GM18951 (cell line): Measurements from ENCODE around the gene PDE3B.

Experiments
- POLR2A ChIP-seq: IDR thresholded peaks from 4 replicates; pipeline ENCODE4 v1.6.1; 2011; ENCODE audit warnings: mild to moderate bottlenecking; ENCODE audit not compliant: insufficient read length, insufficient read depth; ENCODE audit errors: extremely low read depth
- in situ Hi-C: fragments of 300-500 bp; cut with MboI; formaldehyde crosslinking; loops from one replicate; pipeline ENCODE4 v1.12.0; 2022; ENCODE audit warnings: low sequenced_read_pairs, mixed read lengths, inconsistent platforms; ENCODE audit not compliant: unreplicated experiment

The PDE3B gene

GRCh38 chr11:14907411-14908213 is 264.0 kb downstream of the PDE3B start:
- in situ Hi-C loops: loop anchor here (5.0 to 10.0 kb wide), 2 partner anchors 120 to 363 kb away; no protein-coding TSS in a partner anchor
- TF ChIP-seq POLR2A: no peak

- TF ChIP-seq POLR2A: no peak
- in situ Hi-C loops: loop anchor here (5.0 to 10.0 kb wide), 2 partner anchors 121 to 364 kb away; no protein-coding TSS in a partner anchor
These were observed 264.7 kb downstream of the PDE3B start for GRCh38 chr11:14908214-14908880.

GRCh38 chr11:14914536-14914935 is 270.9 kb downstream of the PDE3B start:
- no peak for TF ChIP-seq POLR2A
- in situ Hi-C loops: no loop called here

- no peak for TF ChIP-seq POLR2A
- in situ Hi-C loops: no loop called here
These were observed 272.8 kb downstream of the PDE3B start for GRCh38 chr11:14916403-14916802.
